ENCODE measurements around the gene WNT3A.
A peak's percentile ranks its signal among the peaks of the same experiment; 100 is the strongest.

The WNT3A gene

DNA sequence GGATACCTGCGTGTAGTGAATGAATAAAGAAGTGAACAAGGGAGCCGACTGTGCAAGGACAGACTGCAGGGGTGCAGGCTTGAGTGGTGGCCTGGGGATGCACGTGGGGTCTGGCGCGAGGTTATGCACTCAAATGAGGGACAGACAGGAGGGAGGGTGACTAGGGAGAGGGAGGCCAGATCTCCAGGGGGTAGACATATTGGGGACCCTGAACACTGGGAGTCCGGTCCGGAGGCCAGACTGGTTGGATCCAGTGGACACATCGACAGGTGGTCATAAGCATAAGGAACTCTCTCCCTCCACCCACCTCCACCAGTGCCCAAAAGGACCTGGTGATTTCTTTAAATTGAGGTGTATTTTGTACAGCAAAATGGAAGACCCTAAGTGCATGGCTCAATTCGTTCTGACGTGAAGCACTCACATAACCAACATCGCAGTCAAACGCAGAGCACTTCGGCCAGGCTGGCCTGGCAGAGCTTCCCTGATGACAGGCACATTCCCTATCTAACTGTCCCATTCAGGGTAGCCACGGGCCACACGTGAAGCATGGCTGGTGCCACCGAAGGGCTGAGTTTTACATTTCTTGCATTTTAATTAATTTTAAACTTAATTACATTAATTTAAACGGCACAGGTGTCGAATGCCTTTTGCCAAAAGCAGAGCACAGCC, 14.0 kb downstream of the WNT3A start:
- TF ChIP-seq PAX5 (IDR thresholded peaks at IDR 0.05; ENCODE audit: insufficient read depth, low read length, severe bottlenecking) (no peak), POLR2AphosphoS5 (IDR thresholded peaks at IDR 0.05; ENCODE audit: low read depth, low read length) (no peak), POLR2A (IDR thresholded peaks at IDR 0.05; ENCODE audit: low read depth, low read length) (no peak), TAF1 (IDR thresholded peaks at IDR 0.05; ENCODE audit: low read depth, low read length) (no peak), SPI1 (IDR thresholded peaks at IDR 0.05; ENCODE audit: low read depth, low read length) (no peak), POU2F2 (IDR thresholded peaks at IDR 0.05; ENCODE audit: low read depth, low read length) (no peak)
- DNase-seq (ENCODE audit: insufficient read length, low spot score) (no peak), FAIRE-seq (no peak)

- TF ChIP-seq SPI1 (IDR thresholded peaks at IDR 0.05; ENCODE audit: low read depth, low read length) (no peak), POU2F2 (IDR thresholded peaks at IDR 0.05; ENCODE audit: low read depth, low read length) (no peak), TAF1 (IDR thresholded peaks at IDR 0.05; ENCODE audit: low read depth, low read length) (no peak), PAX5 (IDR thresholded peaks at IDR 0.05; ENCODE audit: insufficient read depth, low read length, severe bottlenecking) (no peak), POLR2A (IDR thresholded peaks at IDR 0.05; ENCODE audit: low read depth, low read length) (no peak), POLR2AphosphoS5 (IDR thresholded peaks at IDR 0.05; ENCODE audit: low read depth, low read length) (no peak)
- FAIRE-seq: no peak
- DNase-seq (ENCODE audit: insufficient read length, low spot score): no peak
Measured at GRCh38 chr1:228021355-228022030, 14.7 kb downstream of the WNT3A start.

DNA sequence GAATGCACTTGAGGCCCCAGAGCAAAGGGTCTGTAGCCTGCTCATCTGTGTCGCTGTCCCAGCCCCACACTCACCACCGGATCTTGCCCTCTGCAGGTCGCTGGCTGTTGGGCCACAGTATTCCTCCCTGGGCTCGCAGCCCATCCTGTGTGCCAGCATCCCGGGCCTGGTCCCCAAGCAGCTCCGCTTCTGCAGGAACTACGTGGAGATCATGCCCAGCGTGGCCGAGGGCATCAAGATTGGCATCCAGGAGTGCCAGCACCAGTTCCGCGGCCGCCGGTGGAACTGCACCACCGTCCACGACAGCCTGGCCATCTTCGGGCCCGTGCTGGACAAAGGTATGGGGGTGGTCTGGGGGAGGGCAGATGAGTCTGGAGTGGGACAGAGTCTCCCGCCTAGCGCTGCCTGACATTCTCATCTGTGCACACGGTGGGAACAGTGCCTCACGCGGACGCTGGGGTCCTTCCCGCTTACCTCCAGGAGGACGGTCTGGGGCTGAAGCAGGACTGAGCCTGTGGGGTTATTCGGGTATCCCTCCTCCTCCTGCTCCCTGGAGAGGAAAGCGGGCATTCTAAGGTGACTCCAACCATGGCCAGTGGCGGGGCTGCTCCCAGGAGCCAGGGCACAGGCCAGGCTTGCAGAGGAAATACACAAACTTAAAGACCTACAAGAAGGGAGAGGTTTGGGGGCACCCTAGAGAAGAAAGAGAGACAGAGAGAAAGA, 15.9 kb downstream of the WNT3A start:
- TF ChIP-seq POLR2AphosphoS5 (IDR thresholded peaks at IDR 0.05; ENCODE audit: low read depth, low read length) (no peak), SPI1 (IDR thresholded peaks at IDR 0.05; ENCODE audit: low read depth, low read length) (no peak), TAF1 (IDR thresholded peaks at IDR 0.05; ENCODE audit: low read depth, low read length) (no peak), POU2F2 (IDR thresholded peaks at IDR 0.05; ENCODE audit: low read depth, low read length) (no peak), PAX5 (IDR thresholded peaks at IDR 0.05; ENCODE audit: insufficient read depth, low read length, severe bottlenecking) (no peak), POLR2A (IDR thresholded peaks at IDR 0.05; ENCODE audit: low read depth, low read length) (no peak)
- no peak for FAIRE-seq

GRCh38 chr1:228023294-228023639, 16.5 kb downstream of the WNT3A start:
- FAIRE-seq (no peak), DNase-seq (ENCODE audit: insufficient read length, low spot score) (no peak)
- TF ChIP-seq POU2F2 (IDR thresholded peaks at IDR 0.05; ENCODE audit: low read depth, low read length): no peak
- TF ChIP-seq SPI1 (IDR thresholded peaks at IDR 0.05; ENCODE audit: low read depth, low read length): no peak
- no peak for TF ChIP-seq PAX5 (IDR thresholded peaks at IDR 0.05; ENCODE audit: insufficient read depth, low read length, severe bottlenecking)
- TF ChIP-seq POLR2AphosphoS5 (IDR thresholded peaks at IDR 0.05; ENCODE audit: low read depth, low read length): no peak

More for the DNA sequence above, 15.9 kb downstream of the WNT3A start:
- no peak for DNase-seq (ENCODE audit: insufficient read length, low spot score)

DNA sequence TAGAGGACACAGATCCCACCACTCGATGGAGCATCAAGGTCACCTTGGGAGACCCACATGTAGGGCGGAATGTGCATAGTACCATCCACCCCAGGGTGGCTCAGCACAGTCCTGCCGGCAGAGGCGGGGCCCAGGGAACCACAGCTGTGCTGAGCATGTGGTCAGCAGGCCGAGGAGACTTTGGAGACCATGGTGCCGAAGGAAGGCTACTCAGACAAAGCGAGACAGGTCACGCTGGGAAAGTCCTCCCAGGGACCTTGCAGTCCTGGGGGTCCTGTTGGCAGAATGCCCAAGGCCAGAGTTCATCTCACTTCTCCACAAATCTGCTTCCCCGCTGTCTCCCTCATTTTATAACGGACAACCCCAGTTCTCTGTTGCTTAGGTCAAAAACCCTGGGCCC, 22.5 kb downstream of the WNT3A start:
- FAIRE-seq: no peak
- TF ChIP-seq SPI1 (IDR thresholded peaks at IDR 0.05; ENCODE audit: low read depth, low read length): no peak
- no peak for TF ChIP-seq POU2F2 (IDR thresholded peaks at IDR 0.05; ENCODE audit: low read depth, low read length)
- no peak for TF ChIP-seq PAX5 (IDR thresholded peaks at IDR 0.05; ENCODE audit: insufficient read depth, low read length, severe bottlenecking)
- no peak for DNase-seq (ENCODE audit: insufficient read length, low spot score)

DNA sequence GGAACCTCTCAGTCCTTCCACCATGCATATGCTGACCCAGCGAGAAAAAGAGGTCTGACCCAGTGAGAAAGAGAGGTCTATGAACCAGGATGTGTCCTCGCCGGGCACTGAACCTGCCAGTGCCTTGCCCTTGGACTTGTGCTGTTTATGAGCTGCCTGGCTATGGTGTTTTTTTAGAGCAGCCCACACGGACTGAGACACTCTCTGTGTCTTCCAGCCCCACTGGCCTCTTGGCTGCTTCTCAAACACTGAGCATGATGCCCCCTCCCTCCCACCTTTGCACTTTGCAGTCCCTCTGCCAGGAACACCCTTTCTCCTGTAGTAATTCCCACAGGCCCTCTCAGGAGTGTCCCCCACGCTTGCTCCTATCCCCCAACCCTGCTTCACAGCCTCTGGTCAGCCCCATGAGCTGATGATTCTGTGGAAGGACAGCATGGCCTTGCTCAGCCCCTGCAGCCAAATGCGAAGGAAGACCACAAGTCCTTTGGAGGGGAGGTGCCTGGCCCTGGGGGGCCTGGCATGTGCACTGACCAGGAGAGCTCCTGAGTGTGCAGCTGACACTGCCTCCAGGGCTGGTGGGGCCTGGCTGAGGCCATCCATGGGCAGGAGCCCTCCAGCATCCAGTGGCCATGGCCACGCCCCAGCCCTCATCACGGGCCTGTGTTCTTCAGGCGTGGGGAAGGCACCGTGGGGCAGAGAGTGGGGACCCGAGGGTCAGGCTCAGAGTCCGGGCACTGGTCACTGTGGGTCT, 23.8 kb downstream of the WNT3A start:
- no peak for FAIRE-seq
- TF ChIP-seq POLR2A (IDR thresholded peaks at IDR 0.05; ENCODE audit: low read depth, low read length): no peak
- TF ChIP-seq POLR2AphosphoS5 (IDR thresholded peaks at IDR 0.05; ENCODE audit: low read depth, low read length): no peak
- TF ChIP-seq TAF1 (IDR thresholded peaks at IDR 0.05; ENCODE audit: low read depth, low read length): no peak
- no peak for TF ChIP-seq POU2F2 (IDR thresholded peaks at IDR 0.05; ENCODE audit: low read depth, low read length)
- no peak for TF ChIP-seq SPI1 (IDR thresholded peaks at IDR 0.05; ENCODE audit: low read depth, low read length)
- TF ChIP-seq PAX5 (IDR thresholded peaks at IDR 0.05; ENCODE audit: insufficient read depth, low read length, severe bottlenecking): no peak
- DNase-seq (ENCODE audit: insufficient read length, low spot score): no peak

- TF ChIP-seq POLR2A (IDR thresholded peaks at IDR 0.05; ENCODE audit: low read depth, low read length) (no peak), POU2F2 (IDR thresholded peaks at IDR 0.05; ENCODE audit: low read depth, low read length) (no peak), SPI1 (IDR thresholded peaks at IDR 0.05; ENCODE audit: low read depth, low read length) (no peak), PAX5 (IDR thresholded peaks at IDR 0.05; ENCODE audit: insufficient read depth, low read length, severe bottlenecking) (no peak)
- FAIRE-seq (peak; percentile 9), DNase-seq (ENCODE audit: insufficient read length, low spot score) (no peak)
Measured at GRCh38 chr1:228031276-228031995, 24.6 kb downstream of the WNT3A start.

- TF ChIP-seq POLR2AphosphoS5 (IDR thresholded peaks at IDR 0.05; ENCODE audit: low read depth, low read length) (no peak), TAF1 (IDR thresholded peaks at IDR 0.05; ENCODE audit: low read depth, low read length) (no peak), POLR2A (IDR thresholded peaks at IDR 0.05; ENCODE audit: low read depth, low read length) (no peak)
- no peak for FAIRE-seq
- DNase-seq (ENCODE audit: insufficient read length, low spot score): no peak
Measured at GRCh38 chr1:228032041-228032440, 25.2 kb downstream of the WNT3A start.

GRCh38 chr1:228033376-228033775, 26.6 kb downstream of the WNT3A start:
- DNase-seq (ENCODE audit: insufficient read length, low spot score): no peak
- no peak for FAIRE-seq
- no peak for TF ChIP-seq TAF1 (IDR thresholded peaks at IDR 0.05; ENCODE audit: low read depth, low read length)
- TF ChIP-seq POU2F2 (IDR thresholded peaks at IDR 0.05; ENCODE audit: low read depth, low read length): no peak
- TF ChIP-seq PAX5 (IDR thresholded peaks at IDR 0.05; ENCODE audit: insufficient read depth, low read length, severe bottlenecking): no peak
- TF ChIP-seq SPI1 (IDR thresholded peaks at IDR 0.05; ENCODE audit: low read depth, low read length): no peak
- TF ChIP-seq POLR2AphosphoS5 (IDR thresholded peaks at IDR 0.05; ENCODE audit: low read depth, low read length): no peak
- TF ChIP-seq POLR2A (IDR thresholded peaks at IDR 0.05; ENCODE audit: low read depth, low read length): no peak

Data from GM12891 (cell line).